H1 (cell line): Measurements from ENCODE around the gene IGF2BP3.

Experiments used
- CBX8 ChIP-seq: fragments of 300-800, 300-1000 bp; sonication (generic); IDR thresholded peaks from 2 replicates; pipeline ENCODE4 v1.7.1; 2016; ENCODE audit warnings: low read depth, low read length, borderline replicate concordance
- EGR1 ChIP-seq: IDR thresholded peaks from 2 replicates; pipeline ENCODE4 v1.6.1; 2011; ENCODE audit warnings: low read depth, low read length, borderline replicate concordance
- HDAC2 ChIP-seq, 2 experiments: fragments of 300-600 bp in 1 of 2; sonication (generic) in 1 of 2; IDR thresholded peaks; 2 replicates each; pipeline ENCODE4 v1.6.1; 2011 to 2012; ENCODE audit warnings: low read depth in 2 of 2, low read length in 2 of 2, mild to moderate bottlenecking in 2 of 2, moderate library complexity in 2 of 2, borderline replicate concordance in 1 of 2, inconsistent platforms in 1 of 2
- KDM1A ChIP-seq: fragments of 200-600, 300-600 bp; sonication (generic); IDR thresholded peaks from 2 replicates; pipeline ENCODE4 v1.7.1; 2016; ENCODE audit warnings: mild to moderate bottlenecking, low read length, borderline replicate concordance
- MAFK ChIP-seq: IDR thresholded peaks from 2 replicates; pipeline ENCODE4 v1.6.1; 2012; ENCODE audit warnings: low read depth, mild to moderate bottlenecking, improper control_type of control experiment, low read length
- RXRA ChIP-seq: IDR thresholded peaks from 2 replicates; pipeline ENCODE4 v1.6.1; 2011; ENCODE audit warnings: low read depth, mild to moderate bottlenecking, low read length, moderate library complexity; ENCODE audit not compliant: insufficient read depth
- SIN3A ChIP-seq, 2 experiments: IDR thresholded peaks in 1 of 2; conservative IDR thresholded peaks in 1 of 2; 2 replicates each; pipeline ENCODE4 v1.6.1; 2011 to 2012; ENCODE audit warnings: low read length in 2 of 2, improper control_type of control experiment in 1 of 2, low read depth in 1 of 2, mild to moderate bottlenecking in 1 of 2
- SRF ChIP-seq: IDR thresholded peaks from 2 replicates; pipeline ENCODE4 v1.6.1; 2011; ENCODE audit warnings: mild to moderate bottlenecking, low read depth, low read length, moderate library complexity
- TBP ChIP-seq: IDR thresholded peaks from 2 replicates; pipeline ENCODE4 v1.6.1; 2011; ENCODE audit warnings: low read depth, low read length, improper control_type of control experiment
- TF ChIP-seq, protein P1 (sequence below), 3 experiments: IDR thresholded peaks; 1 replicate in 2 of 3; 2 replicates in 1 of 3; pipeline versions ENCODE4 v1.5.1 to v1.6.1; 2011; ENCODE audit warnings: low read length in 3 of 3, mild to moderate bottlenecking in 3 of 3, inconsistent platforms in 2 of 3, low read depth in 1 of 3, moderate library complexity in 1 of 3; ENCODE audit not compliant: insufficient read depth in 1 of 3; ENCODE audit errors: control extremely low read depth in 1 of 3

DNA sequence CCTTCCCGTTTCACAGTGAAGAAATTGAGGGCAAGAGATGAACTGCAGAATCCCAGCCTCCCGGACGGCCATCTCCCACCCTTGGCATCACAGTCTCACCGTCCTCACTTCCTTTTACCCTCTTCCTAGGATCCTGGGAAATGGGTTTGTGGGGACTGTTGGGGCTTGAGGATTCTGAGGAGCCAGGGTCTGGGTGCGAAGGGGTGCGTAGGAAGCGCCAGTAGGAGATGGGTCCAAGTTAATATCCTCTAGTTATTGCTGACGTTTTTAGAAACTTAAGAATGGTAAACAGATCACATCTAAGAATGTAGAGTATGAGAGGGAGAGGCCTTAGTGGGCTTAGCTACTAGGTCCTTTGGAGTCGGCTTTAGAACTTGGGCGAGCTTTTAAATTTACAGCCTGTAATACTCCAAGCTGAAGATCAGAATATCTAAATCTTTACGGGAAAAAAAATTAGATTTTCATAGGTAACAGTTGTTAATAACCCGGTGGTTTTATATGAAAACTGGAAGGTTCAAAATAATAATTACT lies 170.5 kb downstream of the IGF2BP3 start:
- TF ChIP-seq CBX8, result no peak
- TF ChIP-seq SIN3A (conservative IDR thresholded peaks at IDR 0.05 in 1 of 2, IDR thresholded peaks at IDR 0.05 in 1 of 2; ENCODE audit: low read depth in 1 of 2, low read length in 2 of 2), result no peak
- TF ChIP-seq, protein P1, sequence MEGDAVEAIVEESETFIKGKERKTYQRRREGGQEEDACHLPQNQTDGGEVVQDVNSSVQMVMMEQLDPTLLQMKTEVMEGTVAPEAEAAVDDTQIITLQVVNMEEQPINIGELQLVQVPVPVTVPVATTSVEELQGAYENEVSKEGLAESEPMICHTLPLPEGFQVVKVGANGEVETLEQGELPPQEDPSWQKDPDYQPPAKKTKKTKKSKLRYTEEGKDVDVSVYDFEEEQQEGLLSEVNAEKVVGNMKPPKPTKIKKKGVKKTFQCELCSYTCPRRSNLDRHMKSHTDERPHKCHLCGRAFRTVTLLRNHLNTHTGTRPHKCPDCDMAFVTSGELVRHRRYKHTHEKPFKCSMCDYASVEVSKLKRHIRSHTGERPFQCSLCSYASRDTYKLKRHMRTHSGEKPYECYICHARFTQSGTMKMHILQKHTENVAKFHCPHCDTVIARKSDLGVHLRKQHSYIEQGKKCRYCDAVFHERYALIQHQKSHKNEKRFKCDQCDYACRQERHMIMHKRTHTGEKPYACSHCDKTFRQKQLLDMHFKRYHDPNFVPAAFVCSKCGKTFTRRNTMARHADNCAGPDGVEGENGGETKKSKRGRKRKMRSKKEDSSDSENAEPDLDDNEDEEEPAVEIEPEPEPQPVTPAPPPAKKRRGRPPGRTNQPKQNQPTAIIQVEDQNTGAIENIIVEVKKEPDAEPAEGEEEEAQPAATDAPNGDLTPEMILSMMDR (IDR thresholded peaks at IDR 0.05; ENCODE audit: control extremely low read depth in 1 of 3, insufficient read depth in 1 of 3, low read depth in 1 of 3, low read length in 3 of 3), result no peak
- no peak for TF ChIP-seq TBP
- TF ChIP-seq SRF, result no peak
- no peak for TF ChIP-seq RXRA
- TF ChIP-seq KDM1A, result no peak
- TF ChIP-seq MAFK, result no peak
- TF ChIP-seq HDAC2 (IDR thresholded peaks at IDR 0.05; ENCODE audit: borderline replicate concordance in 1 of 2, low read depth in 2 of 2, low read length in 2 of 2), result no peak
- TF ChIP-seq EGR1, result no peak
